Measurements from ENCODE around the gene MOCS2.

GRCh38 chr5:53133020-53133419 is 23.5 kb upstream of the MOCS2 start:
- no peak for TF ChIP-seq POLR2A (IDR thresholded peaks at IDR 0.05; ENCODE audit: low read depth, low read length)
- TF ChIP-seq HDAC6 (IDR thresholded peaks at IDR 0.05; ENCODE audit: unreplicated experiment), result no peak
- no peak for TF ChIP-seq USF2 (IDR thresholded peaks at IDR 0.05; ENCODE audit: borderline replicate concordance, low read depth, low read length)
- no peak for TF ChIP-seq CTCF (IDR thresholded peaks at IDR 0.05 in 2 of 3, conservative IDR thresholded peaks at IDR 0.05 in 1 of 3; ENCODE audit: control insufficient read depth in 2 of 3, extremely low read depth in 1 of 3, insufficient read depth in 1 of 3, low read depth in 3 of 3, low read length in 3 of 3)
- TF ChIP-seq SP1 (IDR thresholded peaks at IDR 0.05; ENCODE audit: low read depth, low read length), result no peak
- no peak for TF ChIP-seq CHD2 (IDR thresholded peaks at IDR 0.05; ENCODE audit: borderline replicate concordance, low read depth, low read length)
